EH (cell line): ENCODE results near the gene METTL1.
"Not testable (repeated sequence)": the region's sequence is repeated elsewhere in the genome, so short reads cannot be mapped to it uniquely, and the experiment has no call there.

Source experiments
- DNase-seq: peaks from one replicate; pipeline ENCODE4 v3.0.0-alpha.2; 2015; ENCODE audit warnings: low read depth

Gene METTL1

GRCh38 chr12:57797933-57798332 lies 26.0 kb upstream of the METTL1 start:
- no peak for DNase-seq

DNA sequence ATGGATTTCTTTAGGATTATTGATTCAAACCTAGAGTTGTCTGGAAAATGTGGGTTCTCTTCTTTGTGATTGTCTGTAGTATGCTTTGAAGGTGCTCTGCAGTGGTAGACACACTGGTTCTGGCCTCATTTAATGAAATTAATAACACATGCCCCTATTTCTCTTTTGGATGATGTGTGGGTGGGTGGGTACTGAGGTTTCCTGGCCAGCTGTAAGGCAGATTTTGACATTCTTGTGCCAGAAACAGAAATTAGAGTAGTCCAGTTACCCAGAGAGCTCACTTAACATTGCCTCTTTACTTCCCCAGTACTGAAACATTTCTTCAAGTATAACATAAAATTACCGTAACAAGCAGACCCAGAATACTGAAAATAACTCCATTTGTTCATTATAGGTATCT lies 25.1 kb upstream of the METTL1 start:
- no peak for DNase-seq

- peak; percentile 60 for DNase-seq
These were observed 23.4 kb upstream of the METTL1 start for GRCh38 chr12:57795354-57795753.

DNA sequence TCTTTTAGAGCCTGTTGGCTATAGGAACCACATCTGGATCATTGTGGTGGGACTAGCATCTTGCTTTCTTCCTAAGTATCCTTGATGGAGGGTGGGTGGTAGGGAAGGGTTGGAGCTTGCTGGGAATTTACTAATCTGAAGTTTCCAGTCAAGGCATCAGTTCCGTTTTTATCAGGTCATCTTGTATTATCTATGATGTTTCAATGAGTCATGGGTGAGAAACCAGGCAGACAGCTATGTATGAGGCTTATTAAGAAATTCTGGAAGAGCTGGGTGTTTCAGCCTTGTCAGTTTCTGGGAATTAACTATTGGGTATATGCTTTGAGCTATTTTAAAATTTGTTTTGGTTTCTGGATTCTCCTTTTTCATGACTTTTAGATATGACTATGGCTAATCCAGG lies 22.0 kb upstream of the METTL1 start:
- peak; percentile 90 for DNase-seq

- DNase-seq, result no peak
These were observed 12.0 kb upstream of the METTL1 start for GRCh38 chr12:57783861-57784260.

DNA sequence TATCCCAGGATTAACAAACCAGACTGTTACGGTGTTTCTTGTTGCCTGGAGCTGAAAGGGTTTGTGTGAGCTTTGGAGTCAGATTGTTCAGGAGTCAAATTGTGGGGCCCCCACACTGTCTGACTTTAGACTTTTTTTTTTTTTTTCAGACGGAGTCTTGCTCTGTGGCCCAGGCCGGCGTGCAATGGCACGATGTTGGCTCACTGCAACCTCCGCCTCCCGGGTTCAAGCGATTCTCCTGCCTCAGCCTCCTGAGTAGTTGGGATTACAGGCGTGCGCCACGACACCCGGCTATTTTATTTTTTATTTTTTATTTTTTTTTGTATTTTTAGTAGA lies 11.5 kb upstream of the METTL1 start:
- no peak for DNase-seq

- DNase-seq, result peak; percentile 90
These were observed 10.9 kb upstream of the METTL1 start, which contains the start of gene TSFM for GRCh38 chr12:57782608-57783465. Gene TSFM (plus strand): TSS chr12:57782787. CDS start chr12:57782802, 15 bp downstream.

DNA sequence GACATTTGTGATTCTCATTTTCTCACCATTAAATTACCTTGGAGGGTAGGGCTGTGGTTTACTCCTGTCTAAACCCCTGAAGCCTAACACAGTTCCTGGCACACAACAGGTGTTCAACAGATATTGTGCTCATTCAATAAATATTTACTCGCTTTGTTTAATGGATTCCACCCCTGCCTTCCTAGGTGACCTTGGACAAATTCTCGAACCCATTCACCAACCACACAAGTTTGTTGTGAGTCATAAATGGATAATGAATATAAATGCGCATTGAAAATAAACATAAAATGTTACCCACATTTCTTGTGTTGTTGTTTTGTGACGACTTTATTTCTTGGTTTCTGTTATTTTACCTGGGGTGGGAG lies 10.3 kb upstream of the METTL1 start:
- DNase-seq, result no peak

- DNase-seq, result no peak
These were observed 9.9 kb upstream of the METTL1 start for GRCh38 chr12:57781801-57782200.

GRCh38 chr12:57781244-57781643 lies 9.3 kb upstream of the METTL1 start:
- no peak for DNase-seq

GRCh38 chr12:57780284-57780897 lies 8.5 kb upstream of the METTL1 start:
- no peak for DNase-seq

DNA sequence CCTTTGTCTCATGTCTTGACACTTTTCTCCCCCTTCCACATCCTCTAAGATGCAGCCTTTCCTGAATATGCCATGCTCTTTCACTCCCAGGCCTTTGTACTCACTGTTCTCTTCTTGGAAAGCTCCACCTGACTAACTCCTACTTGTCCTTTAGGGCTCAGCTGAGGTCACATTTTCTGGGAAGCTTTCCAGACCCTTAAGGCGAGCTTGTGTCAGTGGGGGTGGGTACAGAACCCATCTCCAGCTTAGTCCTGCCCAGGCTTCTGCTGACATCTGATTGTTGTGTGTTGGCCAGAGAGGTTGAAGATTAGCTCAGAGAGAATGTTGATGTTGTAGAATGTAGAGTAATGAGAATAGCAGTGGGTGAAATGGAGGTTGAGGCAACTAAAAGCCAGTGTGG lies 7.8 kb upstream of the METTL1 start:
- peak; percentile 42 for DNase-seq

GRCh38 chr12:57777911-57778310 lies 6.0 kb upstream of the METTL1 start:
- DNase-seq, result no peak

GRCh38 chr12:57777367-57777766 lies 5.5 kb upstream of the METTL1 start:
- DNase-seq, result no peak

- no peak for DNase-seq
These were observed 4.3 kb upstream of the METTL1 start for GRCh38 chr12:57776247-57776587.

GRCh38 chr12:57775563-57776246 lies 3.8 kb upstream of the METTL1 start:
- no peak for DNase-seq

- DNase-seq, result no peak
These were observed 3.1 kb upstream of the METTL1 start for GRCh38 chr12:57775044-57775443.

GRCh38 chr12:57774634-57775033 lies 2.7 kb upstream of the METTL1 start:
- DNase-seq, result not testable (repeated sequence)

DNA sequence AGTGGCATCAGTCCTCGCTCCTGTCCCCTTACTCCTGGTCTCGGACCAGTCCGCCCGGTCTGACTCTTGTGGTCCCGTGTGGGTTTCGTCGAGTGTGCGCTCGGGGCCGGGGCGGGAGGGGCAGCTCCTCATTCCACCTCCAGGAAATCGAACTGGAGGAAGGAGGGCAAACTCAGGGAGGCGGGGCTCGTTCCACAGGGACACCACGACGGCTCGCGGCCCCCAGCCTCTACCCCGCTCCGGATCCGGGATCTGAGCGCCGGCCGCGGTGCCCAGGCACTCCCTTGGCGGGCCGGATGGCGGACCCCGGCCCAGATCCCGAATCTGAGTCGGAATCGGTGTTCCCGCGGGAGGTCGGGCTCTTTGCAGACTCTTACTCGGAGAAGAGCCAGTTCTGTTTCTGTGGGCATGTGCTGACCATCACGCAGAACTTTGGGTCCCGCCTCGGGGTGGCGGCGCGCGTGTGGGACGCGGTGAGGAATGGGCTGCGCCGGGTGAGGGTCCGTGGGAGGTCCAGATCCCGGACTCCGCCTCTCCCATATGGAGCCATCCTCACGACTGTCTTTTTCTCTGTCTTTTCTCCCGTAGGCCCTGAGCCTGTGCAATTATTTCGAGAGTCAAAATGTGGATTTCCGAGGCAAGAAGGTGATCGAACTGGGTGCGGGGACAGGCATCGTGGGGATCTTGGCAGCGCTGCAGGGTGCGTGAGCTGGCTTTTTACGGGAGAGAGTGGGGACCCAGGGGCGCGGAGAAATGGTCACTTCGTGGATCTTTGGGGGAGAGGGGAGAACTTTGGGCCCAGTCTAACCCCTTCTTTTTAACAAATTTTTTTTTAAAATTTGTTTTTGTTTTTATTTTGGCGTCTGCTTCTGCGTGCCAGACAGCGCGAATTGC lies 771 bp upstream of the METTL1 start, which contains the start of gene EEF1AKMT3:
Gene EEF1AKMT3, plus strand, starts transcription at position 186 of the 894 bp plus-strand sequence. Its CDS starts 111 bp downstream, at position 297.
- DNase-seq, result peak; percentile 71

DNA sequence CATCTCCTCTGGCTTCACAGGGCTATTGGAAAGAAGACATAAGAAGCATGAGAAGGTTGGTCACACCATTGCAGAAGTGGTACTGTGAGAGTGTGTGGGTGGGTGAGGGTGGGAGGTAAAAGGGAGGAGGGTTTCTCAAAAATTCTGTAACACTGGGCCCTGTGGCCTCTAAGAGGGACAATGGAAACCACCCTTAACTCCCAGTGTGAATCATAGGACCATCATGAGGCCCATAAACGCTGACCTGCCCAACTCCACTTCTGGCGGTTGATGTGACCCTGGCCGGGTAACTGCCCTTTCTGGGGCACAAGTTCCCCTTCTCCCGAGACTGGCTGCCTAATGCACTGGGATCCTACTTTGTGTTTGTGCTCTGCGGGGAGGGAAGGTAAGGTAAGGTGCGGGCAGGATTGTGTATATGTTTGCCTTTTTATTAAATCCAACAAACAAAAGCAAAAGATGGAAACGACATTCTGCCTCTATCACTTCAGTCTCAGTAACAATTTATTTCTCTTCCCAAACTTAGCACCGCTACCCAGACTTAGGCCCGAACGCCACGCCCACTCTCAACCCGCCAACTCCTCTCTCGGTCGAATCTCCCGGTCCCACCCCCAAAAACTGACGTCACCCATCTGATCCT lies 551 bp downstream of the METTL1 start:
- DNase-seq, result peak; percentile 93

- no peak for DNase-seq
These were observed 1.2 kb downstream of the METTL1 start for GRCh38 chr12:57770734-57771133.

GRCh38 chr12:57769594-57769993 lies 2.3 kb downstream of the METTL1 start:
- DNase-seq, result no peak
